Central memory CD8-positive, alpha-beta T cell (primary cell): ENCODE data around the gene ACE2.

Experiments used
- ATAC-seq: fragments of 150-1000 bp; cut with Tn5 transposase; replicated peaks from 2 replicates; pipeline ENCODE4 v1.10.0; 2022; ENCODE audit warnings: mild to moderate bottlenecking, moderate FRiP score, moderate number of reproducible peaks; ENCODE audit not compliant: poor library complexity, severe bottlenecking; ENCODE audit errors: extremely low read depth
- DNase-seq, 2 donors: peaks; one replicate each; pipeline ENCODE4 v3.0.0; 2021; ENCODE audit warnings: low spot score in 2 of 2
- H3K27ac Mint-ChIP-seq: one replicate; pipeline ENCODE4 v1.8.0; 2022; ENCODE audit warnings: low read depth, mild to moderate bottlenecking, moderate library complexity, mixed read lengths
- H3K27me3 Mint-ChIP-seq: one replicate; pipeline ENCODE4 v1.8.0; 2022; ENCODE audit warnings: mixed read lengths
- H3K36me3 Mint-ChIP-seq: one replicate; pipeline ENCODE4 v1.8.0; 2022; ENCODE audit warnings: mild to moderate bottlenecking, moderate library complexity, mixed read lengths; ENCODE audit not compliant: insufficient read depth
- H3K4me1 Mint-ChIP-seq: one replicate; pipeline ENCODE4 v1.8.0; 2022; ENCODE audit warnings: mixed read lengths
- H3K4me3 Mint-ChIP-seq: one replicate; pipeline ENCODE4 v1.8.0; 2022; ENCODE audit warnings: mild to moderate bottlenecking, moderate library complexity, mixed read lengths
- H3K9me3 Mint-ChIP-seq: one replicate; pipeline ENCODE4 v1.8.0; 2022; ENCODE audit warnings: mixed read lengths

ACE2 gene

DNA sequence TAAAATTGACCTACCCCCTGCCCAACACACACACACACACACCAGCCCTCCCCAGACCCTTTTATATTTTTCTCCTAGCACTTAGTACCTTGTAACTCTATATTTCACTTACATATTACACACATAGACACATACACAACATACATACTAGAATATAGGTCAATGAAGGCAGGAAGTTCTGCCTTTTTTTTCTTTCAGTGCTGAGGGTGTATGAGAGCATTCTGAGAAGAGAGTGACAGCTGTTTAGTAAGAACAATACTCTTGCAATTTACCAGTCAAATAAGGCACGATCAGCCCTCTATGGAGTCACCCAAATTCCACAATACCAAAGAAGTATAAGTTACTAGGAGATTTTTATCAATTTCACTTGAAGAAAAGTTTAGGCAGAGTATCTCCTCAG, 33.5 kb downstream of the ACE2 start:
- Mint-ChIP-seq H3K4me1 (no peaks in the 10 kb centered on the region), H3K9me3 (no peaks in the 10 kb centered on the region), H3K36me3 (no peaks in the 10 kb centered on the region), H3K27ac (no peak overlapping the region), H3K27me3 (peaks cover 38% of the 10 kb centered on the region), H3K4me3 (no peak overlapping the region)
- no peak for DNase-seq
- ATAC-seq = no peak

DNA sequence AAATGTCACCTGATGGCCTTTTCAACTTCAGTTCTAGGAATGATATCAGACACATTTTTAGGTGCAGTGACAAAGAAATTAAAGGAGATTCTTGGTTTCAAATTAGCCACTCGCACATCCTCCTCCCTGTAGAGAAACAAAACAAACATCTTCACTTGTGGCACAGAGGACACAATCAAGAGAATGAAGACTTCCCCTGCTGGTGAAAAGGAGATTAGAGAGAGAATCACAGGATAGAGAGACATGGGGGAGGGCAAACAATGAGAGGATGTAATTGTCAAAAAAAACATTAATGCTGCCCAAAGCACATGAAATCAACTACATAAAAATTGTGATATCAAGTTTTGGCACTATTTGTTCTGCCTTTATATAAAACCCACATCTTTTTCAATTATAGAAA, 34.5 kb downstream of the ACE2 start:
- Mint-ChIP-seq H3K4me1 (no peaks in the 10 kb centered on the region), H3K27ac (no peak overlapping the region), H3K36me3 (no peaks in the 10 kb centered on the region), H3K4me3 (no peak overlapping the region), H3K27me3 (peaks cover 38% of the 10 kb centered on the region), H3K9me3 (no peaks in the 10 kb centered on the region)
- DNase-seq (no peak), ATAC-seq (no peak)

DNA sequence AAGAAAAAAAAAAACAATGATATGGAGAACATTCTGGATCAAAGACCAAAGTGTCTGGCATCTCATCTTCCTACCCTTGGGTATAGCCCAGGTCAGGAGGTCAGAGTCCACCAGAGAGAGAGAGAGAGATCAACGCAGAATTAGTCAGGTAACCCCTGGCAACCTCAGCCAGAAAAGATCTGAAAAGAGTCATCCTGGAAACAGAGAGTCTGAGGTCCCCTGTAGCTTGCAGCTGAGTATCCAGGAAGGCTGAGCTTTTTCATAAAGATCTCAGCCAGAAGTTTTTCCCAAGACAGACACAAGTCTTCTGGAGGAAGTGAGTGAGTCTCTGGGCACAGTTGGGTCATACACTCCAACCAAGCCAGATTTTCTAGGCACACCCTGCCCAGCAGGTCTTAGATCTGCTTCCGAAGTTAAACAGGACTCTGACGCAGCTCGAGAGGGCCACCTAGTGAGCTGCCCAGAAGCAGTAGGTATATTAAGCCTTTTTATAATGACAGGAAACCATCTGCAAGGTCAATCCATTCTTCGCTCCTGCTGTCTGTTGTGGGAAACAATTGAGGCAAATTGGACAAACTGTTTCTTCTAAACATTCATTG, 35.7 kb downstream of the ACE2 start:
- Mint-ChIP-seq H3K27me3 (peaks cover 30% of the 10 kb centered on the region), H3K36me3 (no peaks in the 10 kb centered on the region), H3K4me3 (no peak overlapping the region), H3K27ac (no peak overlapping the region), H3K9me3 (no peaks in the 10 kb centered on the region), H3K4me1 (no peaks in the 10 kb centered on the region)
- no peak for ATAC-seq
- no peak for DNase-seq

DNA sequence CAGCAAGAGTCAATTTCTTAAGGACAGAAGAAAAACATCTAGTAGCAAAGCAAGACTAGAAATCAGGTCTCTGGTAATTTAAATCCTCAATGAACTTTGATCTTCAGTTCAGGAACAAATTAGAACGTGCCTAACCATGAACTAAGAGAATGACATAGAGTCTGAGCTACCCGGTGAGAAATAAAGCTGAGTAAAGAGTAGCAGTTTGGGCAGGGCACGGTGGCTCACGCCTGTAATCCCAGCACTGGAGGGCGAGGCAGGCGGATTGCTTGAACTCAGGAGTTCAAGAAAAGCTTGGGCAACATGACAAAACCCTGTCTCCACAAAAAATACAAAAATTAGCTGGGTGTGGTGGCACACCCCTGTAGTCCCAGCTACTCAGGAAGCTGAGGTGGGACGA, 37.7 kb downstream of the ACE2 start:
- Mint-ChIP-seq H3K27ac (no peak overlapping the region), H3K36me3 (no peaks in the 10 kb centered on the region), H3K4me3 (no peak overlapping the region), H3K9me3 (no peaks in the 10 kb centered on the region), H3K27me3 (peaks cover 30% of the 10 kb centered on the region), H3K4me1 (no peaks in the 10 kb centered on the region)
- DNase-seq (no peak), ATAC-seq (no peak)

DNA sequence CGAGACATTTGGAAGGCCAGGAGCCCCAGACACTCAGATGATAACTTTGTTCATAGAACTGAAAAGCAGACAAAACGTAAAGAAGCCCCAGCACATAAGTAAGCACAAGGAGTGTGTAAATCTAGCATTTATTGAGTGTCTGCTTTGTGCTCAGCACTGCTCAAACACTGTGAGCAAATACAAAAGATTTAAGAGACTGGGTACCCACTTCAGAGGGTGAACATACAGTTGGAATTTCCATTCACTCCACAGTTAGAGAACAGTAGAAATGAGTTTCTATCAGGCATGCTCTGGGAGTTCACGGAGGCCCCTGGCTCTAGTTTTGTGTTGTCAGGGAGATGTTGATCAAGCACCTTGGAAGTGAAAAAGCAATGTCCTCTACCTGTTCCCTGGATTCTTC, 39.8 kb downstream of the ACE2 start:
- Mint-ChIP-seq H3K4me1 (no peaks in the 10 kb centered on the region), H3K27ac (no peak overlapping the region), H3K4me3 (no peak overlapping the region), H3K27me3 (peaks cover 20% of the 10 kb centered on the region), H3K36me3 (no peaks in the 10 kb centered on the region), H3K9me3 (no peaks in the 10 kb centered on the region)
- no peak for ATAC-seq
- no peak for DNase-seq

DNA sequence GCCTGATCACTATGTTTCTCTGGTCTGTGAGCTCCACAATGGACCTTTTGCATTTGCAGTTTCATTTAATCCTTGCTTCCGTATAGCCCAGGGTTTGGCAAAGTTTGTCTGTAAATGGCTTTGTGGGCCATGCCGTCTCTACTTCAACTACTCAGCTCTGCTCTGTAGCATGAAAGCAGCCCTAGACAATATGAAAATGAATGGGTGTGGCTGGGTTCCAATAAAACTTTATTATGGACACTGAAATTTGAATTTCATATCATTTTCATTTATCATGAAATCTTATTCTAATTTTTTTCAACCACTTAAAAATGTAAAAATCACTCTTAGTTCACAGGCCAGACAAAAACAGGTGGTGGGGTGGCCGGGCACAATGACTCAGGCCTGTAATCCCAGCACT, 41.5 kb downstream of the ACE2 start:
- H3K27ac Mint-ChIP-seq = no peak overlapping the region
- H3K27me3 Mint-ChIP-seq = peaks cover 8% of the 10 kb centered on the region
- no peaks in the 10 kb centered on the region for H3K4me1 Mint-ChIP-seq
- no peaks in the 10 kb centered on the region for H3K9me3 Mint-ChIP-seq
- no peaks in the 10 kb centered on the region for H3K36me3 Mint-ChIP-seq
- DNase-seq = no peak
- no peak overlapping the region for H3K4me3 Mint-ChIP-seq
- ATAC-seq = no peak

GRCh38 chrX:15549189-15550012, 51.4 kb downstream of the ACE2 start:
- Mint-ChIP-seq H3K4me1 (no peaks in the 10 kb centered on the region), H3K4me3 (no peak overlapping the region), H3K27me3 (peaks cover 17% of the 10 kb centered on the region), H3K36me3 (no peaks in the 10 kb centered on the region), H3K27ac (no peak overlapping the region), H3K9me3 (no peaks in the 10 kb centered on the region)
- ATAC-seq (no peak), DNase-seq (no peak)

GRCh38 chrX:15547356-15547755, 53.4 kb downstream of the ACE2 start:
- Mint-ChIP-seq H3K36me3 (no peaks in the 10 kb centered on the region), H3K4me1 (no peaks in the 10 kb centered on the region), H3K27me3 (peaks cover 17% of the 10 kb centered on the region), H3K9me3 (no peaks in the 10 kb centered on the region), H3K4me3 (no peak overlapping the region), H3K27ac (no peak overlapping the region)
- no peak for ATAC-seq
- DNase-seq = no peak

DNA sequence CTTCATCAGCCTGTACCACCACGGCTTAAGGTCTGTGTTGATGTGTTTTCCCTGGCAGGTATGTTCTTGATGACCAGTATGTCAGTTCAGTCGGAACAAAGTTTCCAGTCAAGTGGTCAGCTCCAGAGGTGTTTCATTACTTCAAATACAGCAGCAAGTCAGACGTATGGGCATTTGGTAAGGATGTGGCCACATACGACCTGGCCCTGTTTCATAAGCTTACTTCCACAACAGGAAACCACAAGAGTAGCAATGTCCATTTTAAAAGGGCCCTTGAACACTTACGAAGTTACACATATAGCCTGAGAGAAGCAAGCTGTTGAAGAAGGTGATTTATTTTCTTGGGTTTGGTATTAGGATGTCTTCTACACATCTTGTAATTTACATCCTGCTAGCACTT, 54.0 kb downstream of the ACE2 start:
- no peaks in the 10 kb centered on the region for H3K4me1 Mint-ChIP-seq
- peaks cover 17% of the 10 kb centered on the region for H3K27me3 Mint-ChIP-seq
- DNase-seq = no peak
- no peak overlapping the region for H3K4me3 Mint-ChIP-seq
- H3K9me3 Mint-ChIP-seq = no peaks in the 10 kb centered on the region
- H3K36me3 Mint-ChIP-seq = no peaks in the 10 kb centered on the region
- no peak for ATAC-seq
- H3K27ac Mint-ChIP-seq = no peak overlapping the region

DNA sequence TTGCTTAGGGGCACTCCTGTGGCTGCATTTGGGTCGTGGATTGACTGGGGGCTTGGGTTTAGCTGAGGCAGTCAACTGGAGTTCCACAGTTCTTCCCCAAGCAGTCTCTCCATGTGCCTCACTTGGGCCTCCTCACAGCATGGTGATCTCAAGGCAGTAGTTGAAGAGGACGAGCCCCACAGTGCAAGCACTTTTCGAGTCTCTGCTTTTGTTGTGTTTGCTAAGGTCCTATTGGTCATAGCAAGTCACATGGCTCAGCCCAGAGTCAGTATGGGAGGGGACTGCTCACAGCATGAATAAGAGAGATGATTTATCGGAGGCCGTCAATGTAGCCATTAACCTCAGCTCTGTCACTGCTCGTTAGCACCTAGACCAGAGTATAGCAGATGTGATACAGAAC, 70.4 kb downstream of the ACE2 start:
- Mint-ChIP-seq H3K27ac (no peak overlapping the region), H3K27me3 (no peaks in the 10 kb centered on the region), H3K4me3 (no peak overlapping the region), H3K36me3 (peaks cover 2% of the 10 kb centered on the region), H3K4me1 (no peaks in the 10 kb centered on the region), H3K9me3 (no peaks in the 10 kb centered on the region)
- ATAC-seq = no peak
- DNase-seq = no peak

DNA sequence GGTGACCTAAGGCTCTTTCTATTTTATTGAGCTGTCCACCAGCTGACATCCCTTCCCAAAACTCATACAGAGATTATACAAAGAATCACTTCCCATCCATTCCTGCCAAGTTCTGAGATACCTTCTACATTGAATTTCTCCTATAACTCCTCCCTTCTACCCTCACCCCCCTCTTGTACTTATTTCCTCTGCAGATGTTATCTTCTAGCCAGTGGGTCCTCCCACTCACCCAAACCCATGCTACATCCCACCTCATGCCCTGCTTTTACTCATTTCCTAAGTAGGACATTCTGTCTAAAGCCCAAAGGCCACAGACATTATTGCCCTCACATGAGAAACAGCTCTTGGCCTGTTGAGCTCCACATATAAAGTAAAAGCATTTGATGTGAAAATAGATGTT, 71.6 kb downstream of the ACE2 start:
- H3K27ac Mint-ChIP-seq = no peak overlapping the region
- ATAC-seq = no peak

GRCh38 chrX:15525664-15526416, 74.9 kb downstream of the ACE2 start:
- H3K4me1 Mint-ChIP-seq = no peaks in the 10 kb centered on the region
- H3K27ac Mint-ChIP-seq = no peak overlapping the region
- DNase-seq (no peak), ATAC-seq (no peak)
- H3K4me3 Mint-ChIP-seq = no peak overlapping the region
- H3K36me3 Mint-ChIP-seq = peaks cover 2% of the 10 kb centered on the region
- H3K27me3 Mint-ChIP-seq = peaks cover 28% of the 10 kb centered on the region
- no peaks in the 10 kb centered on the region for H3K9me3 Mint-ChIP-seq

More for the DNA sequence above, 71.6 kb downstream of the ACE2 start:
- DNase-seq = no peak
- Mint-ChIP-seq H3K36me3 (peaks cover 2% of the 10 kb centered on the region), H3K9me3 (no peaks in the 10 kb centered on the region), H3K27me3 (no peaks in the 10 kb centered on the region), H3K4me3 (no peak overlapping the region), H3K4me1 (no peaks in the 10 kb centered on the region)

GRCh38 chrX:15524417-15524816, 76.3 kb downstream of the ACE2 start:
- Mint-ChIP-seq H3K27me3 (peaks cover 28% of the 10 kb centered on the region), H3K4me3 (no peak overlapping the region), H3K4me1 (no peaks in the 10 kb centered on the region), H3K36me3 (no peaks in the 10 kb centered on the region), H3K9me3 (no peaks in the 10 kb centered on the region), H3K27ac (no peak overlapping the region)
- DNase-seq (no peak), ATAC-seq (no peak)
